ENCODE measurements around the gene CTIF. TPM values are rescaled to one million over a fixed set of nuclear protein-coding genes. Genes with fewer than 3 reads are reported as not detected.

The CTIF gene
- polyA plus RNA-seq, 1 of the 3 experiments (the other 2 are of a cell fraction): 47.2 TPM

GRCh38 chr18:48675352-48675761, 136.5 kb downstream of the CTIF start (continued):
- peak; percentile 47; the same call in 1 of the 2 replicates for TF ChIP-seq MAX (IDR thresholded peaks at IDR 0.05; ENCODE audit: low read depth)
- TF ChIP-seq CHD2 (IDR thresholded peaks at IDR 0.05; ENCODE audit: low read length, partially characterized antibody): peak; percentile 49

- Histone ChIP-seq H3K27ac (ENCODE audit: low read depth in 2 of 2, low read length in 1 of 2) (no peak overlapping the region; a peak in 1 of 4 replicates), H3K9ac (no peak overlapping the region), H3F3A (replicated peaks; ENCODE audit: insufficient read depth) (no peaks in the 10 kb centered on the region), H3K36me3 (replicated peaks in 1 of 2; ENCODE audit: control insufficient read depth in 1 of 2, insufficient read depth in 2 of 2, low read length in 1 of 2) (peaks cover 16 to 27% of the 10 kb centered on the region in 2 experiments), H3K4me2 (no peak overlapping the region), H3K4me1 (ENCODE audit: control insufficient read depth in 1 of 2, insufficient read depth in 2 of 2, low read depth in 1 of 2, low read length in 1 of 2) (peaks cover 7 to 19% of the 10 kb centered on the region in 2 experiments; a peak in 2 of 4 replicates), H3K79me2 (ENCODE audit: insufficient read depth) (peaks cover 39% of the 10 kb centered on the region; the same call in 1 of the 2 replicates), H3K27me3 (ENCODE audit: insufficient read depth) (no peaks in the 10 kb centered on the region), H3K9me3 (no peaks in the 10 kb centered on the region), H2AFZ (ENCODE audit: low read depth) (no peak overlapping the region), H3K9me2 (no peaks in the 10 kb centered on the region), H3K4me3 (ENCODE audit: low read depth in 2 of 2, low read length in 1 of 2) (no peak overlapping the region), H4K20me1 (ENCODE audit: insufficient read depth) (no peaks in the 10 kb centered on the region; the same call in 1 of the 2 replicates)
- DNase-seq: no peak
- POLR2A ChIA-PET: no interaction called here
- WGBS (ENCODE audit: low lambda C conversion rate): 91% methylated on average over 12 of the region's 12 CpGs
- TF ChIP-seq MAX (IDR thresholded peaks at IDR 0.05; ENCODE audit: low read depth) (no peak), RAD21 (IDR thresholded peaks at IDR 0.05; ENCODE audit: low read length) (no peak), USF1 (IDR thresholded peaks at IDR 0.05; ENCODE audit: borderline replicate concordance, low read depth) (no peak), GATA2 (CRISPR knock-in tag; IDR thresholded peaks at IDR 0.05) (no peak), ELF1 (IDR thresholded peaks at IDR 0.05) (no peak), RFX5 (IDR thresholded peaks at IDR 0.05; ENCODE audit: low read length) (no peak), CTCF (IDR thresholded peaks at IDR 0.05) (no peak), RCOR1 (IDR thresholded peaks at IDR 0.05; ENCODE audit: low read length) (no peak), TAF1 (IDR thresholded peaks at IDR 0.05; ENCODE audit: borderline replicate concordance, low read depth, low read length) (no peak), NFIC (IDR thresholded peaks at IDR 0.05; ENCODE audit: borderline replicate concordance) (no peak), FOXJ3 (CRISPR knock-in tag; IDR thresholded peaks at IDR 0.05) (no peak), REST (IDR thresholded peaks at IDR 0.05; ENCODE audit: low read depth, low read length) (no peak), FOXM1 (IDR thresholded peaks at IDR 0.05; ENCODE audit: low read depth) (no peak), EZH2phosphoT487 (IDR thresholded peaks at IDR 0.05; ENCODE audit: borderline replicate concordance, low read depth) (no peak), SMC3 (IDR thresholded peaks at IDR 0.05; ENCODE audit: low read depth, low read length) (no peak), MXI1 (IDR thresholded peaks at IDR 0.05; ENCODE audit: low read depth, low read length) (no peak), YY1 (IDR thresholded peaks at IDR 0.05; ENCODE audit: low read depth) (no peak), EP300 (IDR thresholded peaks at IDR 0.05; ENCODE audit: borderline replicate concordance in 1 of 2, low read depth in 1 of 2, low read length in 1 of 2) (no peak), ZBTB33 (IDR thresholded peaks at IDR 0.05; ENCODE audit: borderline replicate concordance, low read depth) (no peak), SIN3A (IDR thresholded peaks at IDR 0.05; ENCODE audit: borderline replicate concordance, low read depth, low read length) (no peak)
- CTCF ChIA-PET: interaction anchor here (0.7 to 2.8 kb wide), 12 partner anchors 12 to 562 kb away, joined by 3 to 29 read pairs (median 4); no protein-coding TSS in a partner anchor
Measured at GRCh38 chr18:48675912-48676311, 137.1 kb downstream of the CTIF start.

All from SK-N-SH (cell line).